BE2C (cell line): ENCODE data around the gene EXOC6B.

Experiments
- DNase-seq: peaks from one replicate; pipeline ENCODE4 v3.0.0-alpha.2; 2020
- H3K27me3 ChIP-seq: fragments of 250-450 bp; sonication (Bioruptor Pico); 2 replicates; pipeline ENCODE4 v1.5.1; 2020; ENCODE audit warnings: mild to moderate bottlenecking
- H3K36me3 ChIP-seq: fragments of 250-450 bp; sonication (Bioruptor Pico); 2 replicates; pipeline ENCODE4 v1.5.1; 2020; ENCODE audit warnings: mild to moderate bottlenecking
- H3K4me1 ChIP-seq: fragments of 250-450 bp; sonication (Bioruptor Pico); 2 replicates; pipeline ENCODE4 v1.5.1; 2020
- H3K4me3 ChIP-seq: 2 replicates; pipeline ENCODE4 v1.5.1; 2011; ENCODE audit warnings: low read depth, low read length
- H3K9me3 ChIP-seq: fragments of 250-450 bp; sonication (Bioruptor Pico); 2 replicates; pipeline ENCODE4 v1.5.1; 2020
- CTCF ChIP-seq: IDR thresholded peaks from 2 replicates; pipeline ENCODE4 v1.5.1; 2012; ENCODE audit warnings: mild to moderate bottlenecking, low read depth, low read length

Gene EXOC6B

GRCh38 chr2:72142570-72143440 lies 683.0 kb downstream of the EXOC6B start:
- H3K4me3 ChIP-seq, result no peak overlapping the region
- no peaks in the 10 kb centered on the region for H3K4me1 ChIP-seq
- H3K9me3 ChIP-seq, result no peaks in the 10 kb centered on the region
- no peaks in the 10 kb centered on the region for H3K36me3 ChIP-seq
- peaks cover 38% of the 10 kb centered on the region for H3K27me3 ChIP-seq
- DNase-seq, result no peak
- no peak for TF ChIP-seq CTCF

- H3K4me1 ChIP-seq, result no peaks in the 10 kb centered on the region
- no peak for TF ChIP-seq CTCF
- peaks cover 31% of the 10 kb centered on the region for H3K27me3 ChIP-seq
Observed at GRCh38 chr2:72141881-72142451, 683.9 kb downstream of the EXOC6B start.

GRCh38 chr2:72141032-72141645 lies 684.7 kb downstream of the EXOC6B start:
- H3K4me1 ChIP-seq, result no peaks in the 10 kb centered on the region
- DNase-seq, result no peak
- H3K36me3 ChIP-seq, result no peaks in the 10 kb centered on the region
- no peak overlapping the region for H3K4me3 ChIP-seq
- TF ChIP-seq CTCF, result no peak
- H3K9me3 ChIP-seq, result no peaks in the 10 kb centered on the region
- H3K27me3 ChIP-seq, result peaks cover 23% of the 10 kb centered on the region

More at GRCh38 chr2:72141881-72142451, 683.9 kb downstream of the EXOC6B start:
- Histone ChIP-seq H3K36me3 (no peaks in the 10 kb centered on the region), H3K4me3 (no peak overlapping the region), H3K9me3 (no peaks in the 10 kb centered on the region)
- DNase-seq, result no peak

- no peaks in the 10 kb centered on the region for H3K36me3 ChIP-seq
- no peak overlapping the region for H3K4me3 ChIP-seq
- H3K9me3 ChIP-seq, result no peaks in the 10 kb centered on the region
- DNase-seq, result no peak
- no peak for TF ChIP-seq CTCF
- peaks cover 17% of the 10 kb centered on the region for H3K27me3 ChIP-seq
- no peaks in the 10 kb centered on the region for H3K4me1 ChIP-seq
Observed at GRCh38 chr2:72140621-72140960, 685.2 kb downstream of the EXOC6B start.

- no peak overlapping the region for H3K4me3 ChIP-seq
- no peak for TF ChIP-seq CTCF
- H3K4me1 ChIP-seq, result no peaks in the 10 kb centered on the region
- H3K36me3 ChIP-seq, result no peaks in the 10 kb centered on the region
- H3K9me3 ChIP-seq, result no peaks in the 10 kb centered on the region
- no peak for DNase-seq
- peaks cover 12% of the 10 kb centered on the region for H3K27me3 ChIP-seq
Observed at GRCh38 chr2:72139874-72140620, 685.8 kb downstream of the EXOC6B start.
